Astrocyte (in vitro differentiated cells and primary cell): ENCODE data around the gene CACNA1F.

Experiments
- CTCF ChIP-seq: IDR thresholded peaks from 2 replicates; pipeline ENCODE4 v1.5.1; 2011; ENCODE audit warnings: low read depth, mild to moderate bottlenecking, inconsistent platforms, low read length, moderate library complexity; ENCODE audit not compliant: insufficient read depth
- EZH2 ChIP-seq: IDR thresholded peaks from 2 replicates; pipeline ENCODE4 v1.6.1; 2012; ENCODE audit warnings: mild to moderate bottlenecking, low read length, inconsistent platforms; ENCODE audit not compliant: insufficient read depth

GRCh38 chrX:49243166-49243565, 10.0 kb upstream of the CACNA1F start:
- TF ChIP-seq CTCF: no peak
- no peak for TF ChIP-seq EZH2
